GM12891 (cell line): ENCODE measurements around the gene HCFC2.

Source experiments
- DNase-seq: peaks from one replicate; pipeline ENCODE4 v3.0.0; 2011; ENCODE audit warnings: low spot score; ENCODE audit not compliant: insufficient read length
- FAIRE-seq: peaks from 2 replicates; lab custom pipeline; 2011; peaks lifted over from hg19 to GRCh38; lab: Jason Lieb, UNC
- PAX5 ChIP-seq: IDR thresholded peaks from 2 replicates; pipeline ENCODE4 v1.6.1; 2011; ENCODE audit warnings: low read length, moderate library complexity, mild to moderate bottlenecking; ENCODE audit not compliant: insufficient read depth, severe bottlenecking
- POLR2A ChIP-seq: IDR thresholded peaks from 2 replicates; pipeline ENCODE4 v1.6.1; 2011; ENCODE audit warnings: low read depth, low read length, control low read depth
- POLR2AphosphoS5 ChIP-seq: IDR thresholded peaks from 2 replicates; pipeline ENCODE4 v1.6.1; 2011; ENCODE audit warnings: low read depth, low read length, control low read depth
- POU2F2 ChIP-seq: IDR thresholded peaks from 2 replicates; pipeline ENCODE4 v1.6.1; 2011; ENCODE audit warnings: low read depth, mild to moderate bottlenecking, control low read depth, low read length, moderate library complexity
- SPI1 ChIP-seq: IDR thresholded peaks from 2 replicates; pipeline ENCODE4 v1.6.1; 2011; ENCODE audit warnings: low read depth, low read length, control low read depth
- TAF1 ChIP-seq: IDR thresholded peaks from 2 replicates; pipeline ENCODE4 v1.6.1; 2011; ENCODE audit warnings: low read depth, low read length, control low read depth

Gene HCFC2

GRCh38 chr12:104056419-104056972 is 7.8 kb upstream of the HCFC2 start:
- TF ChIP-seq PAX5 (no peak), TAF1 (no peak), POLR2A (no peak), SPI1 (no peak), POU2F2 (no peak), POLR2AphosphoS5 (no peak)
- FAIRE-seq (no peak), DNase-seq (no peak)

- no peak for TF ChIP-seq POLR2AphosphoS5
- TF ChIP-seq SPI1, result no peak
- no peak for TF ChIP-seq POU2F2
- TF ChIP-seq PAX5, result no peak
- TF ChIP-seq POLR2A, result no peak
- no peak for TF ChIP-seq TAF1
- no peak for DNase-seq
Measured at GRCh38 chr12:104057771-104058197, 6.5 kb upstream of the HCFC2 start.

DNA sequence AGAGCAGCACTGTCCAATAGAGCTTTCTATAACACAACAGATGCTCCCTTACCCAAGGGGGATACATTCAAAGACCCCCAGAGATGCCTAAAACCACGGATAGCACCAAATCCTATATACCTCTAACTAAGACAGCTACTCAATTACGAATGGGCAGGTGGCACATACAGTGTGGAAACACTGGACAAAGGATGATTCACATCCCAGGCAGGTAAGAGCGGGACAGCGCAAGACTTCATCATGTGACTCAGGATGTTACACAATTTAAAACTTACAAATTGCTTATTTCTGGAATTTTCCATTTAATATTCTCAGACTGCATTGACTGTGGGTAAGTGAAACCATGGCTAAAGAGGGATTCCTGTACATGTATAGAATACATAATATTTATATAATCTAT is 5.5 kb upstream of the HCFC2 start:
- no peak for FAIRE-seq
- DNase-seq, result no peak
- TF ChIP-seq PAX5, result no peak
- no peak for TF ChIP-seq POLR2AphosphoS5
- no peak for TF ChIP-seq POLR2A
- no peak for TF ChIP-seq POU2F2
- no peak for TF ChIP-seq TAF1
- TF ChIP-seq SPI1, result no peak

More at GRCh38 chr12:104057771-104058197, 6.5 kb upstream of the HCFC2 start:
- peak; percentile 23 for FAIRE-seq

GRCh38 chr12:104059963-104060362 is 4.4 kb upstream of the HCFC2 start:
- no peak for FAIRE-seq
- TF ChIP-seq POLR2AphosphoS5 (no peak), SPI1 (peak; percentile 55; the same call in 1 of the 2 replicates)

DNA sequence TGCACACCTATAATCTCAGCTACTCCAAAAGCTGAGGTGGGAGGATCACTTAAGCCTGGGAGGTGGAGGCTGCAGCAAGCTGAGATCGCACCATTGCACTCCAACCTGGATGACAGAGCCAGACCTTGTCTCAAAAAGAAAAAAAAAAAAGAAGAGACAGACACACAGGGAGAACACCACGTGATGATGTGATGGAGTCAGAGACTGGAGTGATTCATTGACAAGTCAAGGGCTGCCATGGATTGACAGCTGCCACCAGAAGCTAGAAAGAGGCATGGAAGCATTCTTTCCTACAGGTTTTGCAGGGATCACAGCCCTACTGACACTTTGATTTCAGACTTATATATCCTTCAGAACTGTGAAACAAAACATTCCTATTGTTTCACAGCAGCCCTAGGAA is 3.5 kb upstream of the HCFC2 start:
- TF ChIP-seq POU2F2 (no peak), SPI1 (no peak), POLR2AphosphoS5 (no peak), TAF1 (no peak), PAX5 (no peak), POLR2A (no peak)
- DNase-seq (no peak), FAIRE-seq (no peak)

More at GRCh38 chr12:104059963-104060362, 4.4 kb upstream of the HCFC2 start:
- DNase-seq, result no peak

DNA sequence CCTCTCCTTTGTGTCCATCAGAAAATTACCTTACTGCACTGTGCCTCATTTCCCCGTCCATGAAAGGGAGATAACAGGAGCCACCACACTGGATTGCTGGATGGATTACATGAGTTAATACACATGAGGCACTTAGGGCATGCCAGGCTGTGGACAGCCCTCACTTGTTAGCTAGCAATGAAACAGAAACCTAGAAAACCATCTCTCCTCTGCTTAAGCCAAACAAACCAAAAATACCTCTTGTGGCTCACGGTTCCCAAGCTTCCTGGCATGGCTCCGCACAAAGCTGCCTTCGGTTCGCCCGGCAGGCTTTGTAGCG is 660 bp upstream of the HCFC2 start:
- DNase-seq, result no peak
- TF ChIP-seq SPI1, result no peak
- TF ChIP-seq PAX5, result no peak
- no peak for TF ChIP-seq POLR2AphosphoS5
- no peak for TF ChIP-seq POLR2A
- TF ChIP-seq POU2F2, result no peak
- no peak for TF ChIP-seq TAF1
- no peak for FAIRE-seq

- DNase-seq, result no peak
- peak; percentile 55 for FAIRE-seq
- no peak for TF ChIP-seq TAF1
- no peak for TF ChIP-seq SPI1
- TF ChIP-seq POLR2AphosphoS5, result no peak
- no peak for TF ChIP-seq POLR2A
- TF ChIP-seq PAX5, result no peak
- no peak for TF ChIP-seq POU2F2
Measured at GRCh38 chr12:104064842-104065427, 604 bp downstream of the HCFC2 start.

DNA sequence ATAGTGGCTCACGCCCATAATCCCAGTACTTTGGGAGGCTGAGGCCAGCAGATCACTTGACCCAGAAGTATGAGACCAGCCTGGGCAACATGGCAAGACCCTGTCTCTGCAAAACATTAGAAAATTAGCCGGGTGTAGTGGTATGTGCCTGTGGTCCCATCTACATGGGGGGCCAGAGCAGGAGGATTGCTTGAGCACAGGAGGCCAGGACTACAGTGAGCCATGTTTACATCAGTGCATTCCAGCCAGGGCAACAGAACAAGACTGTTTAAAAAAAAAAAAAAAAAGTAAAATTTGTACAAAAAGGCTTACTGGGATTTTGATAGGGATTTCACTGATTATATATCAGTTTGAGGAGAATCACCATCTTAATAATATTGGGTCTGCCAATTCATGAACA is 7.8 kb downstream of the HCFC2 start:
- no peak for FAIRE-seq
- TF ChIP-seq TAF1 (no peak), PAX5 (no peak)
- DNase-seq, result no peak

DNA sequence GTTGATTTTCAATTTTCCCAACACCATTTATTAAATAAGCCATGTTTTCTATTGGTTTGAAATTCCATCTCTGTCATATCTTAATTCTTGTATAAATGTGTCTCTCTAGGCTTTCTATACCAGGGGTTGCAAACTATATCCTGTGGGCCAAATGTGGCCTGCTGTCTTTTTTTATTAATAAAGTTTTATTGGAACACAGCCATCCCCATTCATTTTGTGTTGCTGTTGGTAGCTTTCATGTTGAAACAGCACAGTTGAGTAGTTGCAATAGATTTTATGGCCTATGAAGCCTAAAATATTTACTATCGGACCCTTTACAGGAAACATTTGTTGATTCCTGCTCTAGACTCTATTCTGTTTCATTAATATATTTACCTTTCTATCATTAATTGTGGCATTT is 9.4 kb downstream of the HCFC2 start:
- TF ChIP-seq PAX5 (no peak), TAF1 (no peak), SPI1 (no peak), POU2F2 (no peak), POLR2AphosphoS5 (no peak), POLR2A (no peak)
- FAIRE-seq (no peak), DNase-seq (no peak)

- DNase-seq (no peak), FAIRE-seq (no peak)
- TF ChIP-seq SPI1 (no peak), POU2F2 (no peak), POLR2A (no peak), POLR2AphosphoS5 (no peak), TAF1 (no peak), PAX5 (no peak)
Measured at GRCh38 chr12:104079024-104079423, 14.7 kb downstream of the HCFC2 start.

- FAIRE-seq (no peak), DNase-seq (no peak)
- TF ChIP-seq TAF1, result no peak
Measured at GRCh38 chr12:104080764-104081163, 16.4 kb downstream of the HCFC2 start.
